NCI-H2196 (cell line): ENCODE data around the gene IQGAP2.

Experiments used
- DNase-seq: peaks from one replicate; lab custom pipeline; 2025; ENCODE audit not compliant: unreplicated experiment; lab: John Stamatoyannopoulos, UW

IQGAP2 gene

DNA sequence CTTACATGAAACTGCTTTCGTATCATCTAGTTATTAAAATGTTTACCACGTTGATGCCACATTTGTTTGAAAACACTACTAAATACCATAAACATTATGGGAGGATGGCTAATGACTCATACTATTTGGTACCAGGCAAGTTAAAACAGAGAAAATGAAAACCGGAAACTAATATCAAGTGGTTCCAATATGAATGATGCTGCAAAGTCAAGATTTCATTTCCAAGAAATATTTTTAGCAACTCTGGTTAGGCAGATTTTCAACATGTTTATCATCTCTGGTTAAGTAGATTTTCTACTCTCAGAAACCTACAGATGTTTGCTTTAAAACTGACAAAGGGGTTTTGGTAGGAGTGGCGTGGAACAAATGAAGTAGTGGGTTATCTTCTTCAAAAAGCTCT, 307.9 kb downstream of the IQGAP2 start:
- DNase-seq = no peak

- DNase-seq = no peak
Observed at GRCh38 chr5:76714751-76715485, 311.8 kb downstream of the IQGAP2 start.

DNA sequence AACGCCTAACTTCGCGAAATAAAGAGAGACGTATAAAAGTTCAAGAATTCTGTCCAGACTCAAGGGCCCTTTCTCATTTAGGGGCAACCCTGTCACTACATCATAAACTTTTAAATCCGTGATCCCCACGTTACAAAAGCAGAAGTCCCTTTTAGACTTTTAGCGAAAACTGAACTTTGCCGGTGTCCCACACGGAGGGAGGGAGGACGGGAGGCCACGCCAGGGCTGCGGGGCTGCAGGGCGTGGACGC, 312.3 kb downstream of the IQGAP2 start:
- DNase-seq = no peak

GRCh38 chr5:76715736-76716455, 312.8 kb downstream of the IQGAP2 start, which contains the start of gene F2R:
F2R (plus strand) TSS chr5:76716126; CDS start chr5:76716308, 182 bp downstream.
- no peak for DNase-seq

- DNase-seq = no peak
Observed at GRCh38 chr5:76716456-76717157, 313.5 kb downstream of the IQGAP2 start.

- no peak for DNase-seq
Observed at GRCh38 chr5:76717222-76718083, 314.4 kb downstream of the IQGAP2 start.

- no peak for DNase-seq
Observed at GRCh38 chr5:76718381-76718832, 315.3 kb downstream of the IQGAP2 start.

DNA sequence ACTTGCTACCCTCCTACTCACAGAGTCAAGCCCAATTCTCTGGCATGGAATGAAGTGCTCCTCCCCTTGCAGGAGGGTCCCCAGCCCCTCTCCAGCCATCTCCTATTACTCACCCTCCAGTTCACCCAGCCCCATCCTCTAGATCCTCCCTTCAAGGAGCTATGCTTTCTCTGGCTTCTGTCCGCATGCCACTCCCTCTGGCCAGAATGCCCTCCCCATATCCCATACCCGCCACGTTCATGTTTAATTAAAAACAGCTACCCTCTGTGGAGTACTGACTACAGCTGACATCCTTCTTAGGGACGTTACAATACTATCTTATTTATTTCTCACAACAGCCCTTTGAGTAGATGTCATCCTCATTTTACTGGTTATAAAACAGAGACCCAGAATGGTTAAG, 315.8 kb downstream of the IQGAP2 start:
- DNase-seq = no peak

DNA sequence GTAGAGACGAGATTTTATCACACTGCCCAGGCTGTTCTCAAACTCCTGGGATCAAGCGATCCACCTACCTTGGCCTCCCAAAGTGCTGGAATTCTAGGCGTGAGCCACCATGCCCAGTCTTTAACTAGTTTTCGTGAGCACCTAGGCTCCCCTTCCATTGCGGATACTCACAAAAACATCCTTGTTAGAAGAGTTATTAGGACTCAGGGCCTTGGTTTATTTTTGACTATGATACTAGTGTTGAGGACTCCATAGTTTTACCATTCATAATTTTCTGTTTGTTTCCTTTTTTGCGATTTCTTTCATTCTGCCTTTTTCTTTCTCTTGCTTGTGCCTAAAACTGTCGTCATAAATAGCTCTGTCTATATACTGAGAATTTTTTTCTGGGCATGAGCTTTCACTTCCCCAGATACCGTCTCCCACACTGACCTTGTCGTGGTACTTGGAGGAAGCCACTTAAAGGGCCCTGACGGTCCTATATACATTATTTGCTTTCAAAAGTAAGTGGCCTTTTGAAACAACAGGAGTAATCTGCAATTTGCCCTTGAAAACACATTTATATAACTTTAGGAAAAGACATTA, 318.0 kb downstream of the IQGAP2 start:
- DNase-seq = no peak

- DNase-seq = no peak
Observed at GRCh38 chr5:76723266-76723665, 320.2 kb downstream of the IQGAP2 start.

GRCh38 chr5:76723906-76724305, 320.8 kb downstream of the IQGAP2 start:
- no peak for DNase-seq

DNA sequence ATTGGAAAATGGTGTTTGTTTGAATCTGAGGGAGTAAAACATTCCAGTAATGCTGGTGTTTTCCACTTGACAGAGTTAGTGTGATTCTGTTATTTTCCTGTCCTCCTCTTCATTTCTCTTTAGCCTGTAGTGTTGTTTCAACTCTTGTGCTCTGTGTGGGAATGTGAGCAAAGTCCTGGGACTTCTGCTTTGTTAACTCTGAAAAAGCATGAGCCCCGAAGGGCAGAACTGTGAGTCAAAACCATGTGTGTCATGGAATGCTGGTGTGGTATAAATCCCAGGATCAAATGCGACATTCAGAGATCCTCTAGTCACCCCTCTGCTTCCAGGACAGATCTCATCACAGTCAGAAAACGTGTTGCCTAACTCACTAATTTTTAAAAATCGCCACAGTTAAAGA, 321.8 kb downstream of the IQGAP2 start:
- DNase-seq = no peak

DNA sequence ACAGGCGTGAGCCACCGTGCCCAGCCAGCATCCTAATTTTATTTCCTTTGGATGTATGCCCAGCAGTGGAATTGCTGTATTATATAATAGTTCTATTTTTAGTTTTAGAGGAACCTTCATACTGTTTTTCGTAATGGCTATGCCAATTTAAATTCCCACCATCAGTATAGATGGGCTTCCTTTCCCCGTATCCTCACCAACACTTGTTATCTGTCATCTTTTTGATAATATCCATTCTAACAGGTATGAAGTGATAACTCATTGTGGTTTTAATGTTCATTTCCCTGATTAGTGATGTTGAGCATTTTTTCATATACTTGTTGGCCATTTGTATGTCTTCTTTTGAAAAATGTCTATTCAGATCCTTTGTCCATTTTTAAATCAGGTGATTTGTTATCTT, 325.9 kb downstream of the IQGAP2 start:
- no peak for DNase-seq

GRCh38 chr5:76729373-76730290, 326.5 kb downstream of the IQGAP2 start:
- no peak for DNase-seq

DNA sequence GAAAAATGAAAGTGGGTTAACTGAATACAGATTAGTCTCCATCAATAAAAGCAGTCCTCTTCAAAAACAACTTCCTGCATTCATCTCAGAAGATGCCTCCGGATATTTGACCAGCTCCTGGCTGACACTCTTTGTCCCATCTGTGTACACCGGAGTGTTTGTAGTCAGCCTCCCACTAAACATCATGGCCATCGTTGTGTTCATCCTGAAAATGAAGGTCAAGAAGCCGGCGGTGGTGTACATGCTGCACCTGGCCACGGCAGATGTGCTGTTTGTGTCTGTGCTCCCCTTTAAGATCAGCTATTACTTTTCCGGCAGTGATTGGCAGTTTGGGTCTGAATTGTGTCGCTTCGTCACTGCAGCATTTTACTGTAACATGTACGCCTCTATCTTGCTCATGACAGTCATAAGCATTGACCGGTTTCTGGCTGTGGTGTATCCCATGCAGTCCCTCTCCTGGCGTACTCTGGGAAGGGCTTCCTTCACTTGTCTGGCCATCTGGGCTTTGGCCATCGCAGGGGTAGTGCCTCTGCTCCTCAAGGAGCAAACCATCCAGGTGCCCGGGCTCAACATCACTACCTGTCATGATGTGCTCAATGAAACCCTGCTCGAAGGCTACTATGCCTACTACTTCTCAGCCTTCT, 329.4 kb downstream of the IQGAP2 start:
- DNase-seq = no peak

DNA sequence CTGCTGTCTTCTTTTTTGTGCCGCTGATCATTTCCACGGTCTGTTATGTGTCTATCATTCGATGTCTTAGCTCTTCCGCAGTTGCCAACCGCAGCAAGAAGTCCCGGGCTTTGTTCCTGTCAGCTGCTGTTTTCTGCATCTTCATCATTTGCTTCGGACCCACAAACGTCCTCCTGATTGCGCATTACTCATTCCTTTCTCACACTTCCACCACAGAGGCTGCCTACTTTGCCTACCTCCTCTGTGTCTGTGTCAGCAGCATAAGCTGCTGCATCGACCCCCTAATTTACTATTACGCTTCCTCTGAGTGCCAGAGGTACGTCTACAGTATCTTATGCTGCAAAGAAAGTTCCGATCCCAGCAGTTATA, 329.9 kb downstream of the IQGAP2 start:
- DNase-seq = no peak

DNA sequence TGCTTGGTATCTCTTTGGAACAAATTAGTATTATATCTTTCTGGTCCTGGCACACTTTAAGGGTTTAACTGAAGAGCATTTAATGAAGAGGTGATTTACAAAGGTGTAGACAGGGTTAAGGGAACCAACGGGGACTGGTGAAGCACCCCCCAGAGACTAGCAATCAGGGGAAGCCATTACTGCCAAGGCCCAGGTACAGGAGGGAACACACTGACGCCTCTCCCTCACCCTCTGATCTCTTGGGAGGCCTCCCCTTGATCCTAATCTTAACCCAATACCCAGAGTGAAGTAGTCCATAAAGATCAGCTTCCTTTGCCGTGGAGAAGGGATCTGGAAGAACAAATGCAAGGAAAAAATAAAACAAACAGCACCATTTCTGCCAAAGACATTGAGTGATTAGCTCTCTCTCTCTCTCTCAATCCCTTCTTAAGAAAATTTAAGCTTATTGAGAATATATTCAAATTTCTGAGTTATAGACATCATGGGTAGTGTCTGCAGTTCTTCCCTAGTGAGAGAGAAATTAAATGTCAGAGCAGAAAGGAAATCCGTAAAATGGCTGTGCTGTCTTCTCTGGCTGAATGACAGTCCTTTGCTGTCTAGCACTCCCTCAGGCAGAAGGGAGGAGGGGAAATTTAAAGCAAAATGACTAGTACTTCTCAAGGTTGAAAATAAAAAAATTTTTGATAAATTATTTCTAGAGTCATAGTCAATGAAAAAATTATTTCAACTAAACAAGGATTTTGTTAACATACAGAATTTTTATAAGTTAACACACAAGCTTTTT, 332.9 kb downstream of the IQGAP2 start:
- no peak for DNase-seq

DNA sequence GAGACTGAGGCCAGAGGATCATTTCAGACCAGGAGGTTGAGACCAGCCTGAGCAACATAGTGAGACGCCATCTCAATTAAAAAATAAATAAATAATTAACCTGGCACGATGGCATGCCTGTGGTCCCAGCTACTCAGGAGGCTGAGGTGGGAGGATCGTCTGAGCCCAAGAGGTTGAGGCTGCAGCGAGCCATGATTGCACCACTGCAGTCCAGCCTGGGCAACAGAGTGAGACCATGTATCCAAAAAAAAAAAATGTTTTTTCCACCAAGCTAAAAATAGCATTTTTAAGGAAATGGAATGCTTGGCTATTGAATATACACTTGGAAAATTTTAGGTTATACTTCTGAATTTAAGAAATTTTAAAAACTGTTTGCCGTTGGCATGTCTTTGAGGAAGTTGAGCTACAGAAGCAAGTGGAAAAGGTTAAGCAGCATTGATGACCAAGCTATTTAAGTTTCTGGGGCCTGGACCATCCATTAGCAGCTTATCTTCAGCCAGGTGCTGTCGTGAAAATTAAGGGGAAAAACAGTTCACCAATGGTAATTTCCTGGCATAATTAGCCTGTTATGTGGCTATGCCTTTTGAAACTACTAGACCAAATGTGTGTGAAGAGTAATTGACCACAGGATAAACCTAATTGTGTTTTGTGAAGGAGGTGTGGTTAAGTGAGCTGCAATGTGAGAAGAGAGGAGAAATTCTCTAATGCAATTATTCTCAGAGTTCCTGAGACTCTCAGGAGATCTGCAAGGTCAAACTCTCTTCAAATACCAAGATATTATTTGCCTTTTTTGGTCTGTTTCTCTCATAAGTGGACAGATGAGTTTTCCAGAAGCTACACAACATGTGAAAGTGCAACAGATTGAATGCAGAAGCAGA, 333.8 kb downstream of the IQGAP2 start:
- DNase-seq = no peak
